Activated T-helper 17 cell treated with anti-CD3 and anti-CD28 coated beads, Interleukin-2, amount 50 U/mL, for 72 hours (primary cell): ENCODE measurements around the gene FAM210A. TPM values are rescaled to one million over a fixed set of nuclear protein-coding genes. Genes with fewer than 3 reads are reported as not detected.
"Not testable (repeated sequence)": the region's sequence is repeated elsewhere in the genome, so short reads cannot be mapped to it uniquely, and the experiment has no call there.

ENCODE experiments used
- ATAC-seq: fragments of 150-1000 bp; cut with Tn5 transposase; replicated peaks from 2 replicates; pipeline ENCODE4 v1.10.0; 2021; ENCODE audit warnings: mild to moderate bottlenecking, moderate library complexity
- H3K27ac Mint-ChIP-seq: one replicate; pipeline ENCODE4 v1.8.0; 2022; ENCODE audit warnings: mixed read lengths
- H3K27me3 Mint-ChIP-seq: one replicate; pipeline ENCODE4 v1.8.0; 2022; ENCODE audit warnings: mixed read lengths
- H3K36me3 Mint-ChIP-seq: one replicate; pipeline ENCODE4 v1.8.0; 2022; ENCODE audit warnings: low read depth, mild to moderate bottlenecking, mixed read lengths
- H3K4me1 Mint-ChIP-seq: one replicate; pipeline ENCODE4 v1.8.0; 2022; ENCODE audit warnings: mixed read lengths
- H3K4me3 Mint-ChIP-seq: one replicate; pipeline ENCODE4 v1.8.0; 2022; ENCODE audit warnings: mild to moderate bottlenecking, mixed read lengths
- H3K9me3 Mint-ChIP-seq: one replicate; pipeline ENCODE4 v1.8.0; 2022; ENCODE audit warnings: mixed read lengths
- total RNA-seq, 2 donors: library from RNA; stranded (reverse); gene quantifications; one replicate each; pipeline ENCODE4 v1.2.3, GENCODE V29; 2022

Gene FAM210A
- total RNA-seq, 2 donors from 2014 or later = 58.8 to 101 TPM

DNA sequence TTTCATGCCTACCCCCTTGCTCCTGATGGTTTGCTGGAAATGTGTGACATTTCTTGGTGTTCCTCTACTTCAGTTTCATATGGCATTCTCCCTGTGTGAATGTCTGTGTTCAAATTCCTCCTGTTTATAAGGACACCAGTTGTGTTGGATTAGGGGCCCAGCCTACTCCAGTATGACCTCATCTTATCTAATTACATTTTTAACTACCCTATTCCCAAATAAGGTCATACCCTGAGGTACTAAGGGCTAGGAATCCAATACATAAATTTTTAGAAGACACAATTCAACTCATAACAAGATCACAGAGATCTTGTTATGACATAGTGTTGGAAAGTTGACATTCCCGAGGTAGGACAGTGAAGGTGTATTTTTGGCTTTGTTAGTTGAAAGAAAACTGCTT lies 5.5 kb downstream of the FAM210A start:
- peaks cover 24% of the 10 kb centered on the region for H3K4me1 Mint-ChIP-seq
- H3K4me3 Mint-ChIP-seq = no peak overlapping the region
- no peak for ATAC-seq
- H3K27me3 Mint-ChIP-seq = no peaks in the 10 kb centered on the region
- H3K36me3 Mint-ChIP-seq = peaks cover 87% of the 10 kb centered on the region
- H3K9me3 Mint-ChIP-seq = no peaks in the 10 kb centered on the region
- no peak overlapping the region for H3K27ac Mint-ChIP-seq

DNA sequence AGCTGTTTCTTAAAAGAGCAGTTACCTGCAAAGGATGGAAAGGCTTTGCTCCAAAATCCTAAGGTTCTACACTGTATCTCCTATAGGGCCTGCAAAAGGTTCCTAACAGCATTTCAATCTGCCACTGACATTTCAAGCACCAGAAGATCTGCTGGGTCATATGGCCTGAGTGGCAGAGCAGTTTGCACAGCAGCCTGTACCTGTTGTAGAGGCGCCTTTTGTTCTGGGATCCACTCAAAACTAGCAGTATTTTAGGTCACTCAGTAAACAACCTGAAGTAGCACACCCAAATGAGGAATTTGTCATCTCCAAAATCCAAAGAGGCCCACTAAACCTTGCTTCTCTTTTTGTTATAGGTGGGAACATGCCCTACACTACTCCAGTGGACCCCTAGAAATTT lies 6.2 kb downstream of the FAM210A start:
- Mint-ChIP-seq H3K9me3 (no peaks in the 10 kb centered on the region), H3K4me3 (no peak overlapping the region), H3K4me1 (peaks cover 24% of the 10 kb centered on the region), H3K36me3 (peaks cover 79% of the 10 kb centered on the region), H3K27ac (no peak overlapping the region), H3K27me3 (no peaks in the 10 kb centered on the region)
- ATAC-seq = no peak

DNA sequence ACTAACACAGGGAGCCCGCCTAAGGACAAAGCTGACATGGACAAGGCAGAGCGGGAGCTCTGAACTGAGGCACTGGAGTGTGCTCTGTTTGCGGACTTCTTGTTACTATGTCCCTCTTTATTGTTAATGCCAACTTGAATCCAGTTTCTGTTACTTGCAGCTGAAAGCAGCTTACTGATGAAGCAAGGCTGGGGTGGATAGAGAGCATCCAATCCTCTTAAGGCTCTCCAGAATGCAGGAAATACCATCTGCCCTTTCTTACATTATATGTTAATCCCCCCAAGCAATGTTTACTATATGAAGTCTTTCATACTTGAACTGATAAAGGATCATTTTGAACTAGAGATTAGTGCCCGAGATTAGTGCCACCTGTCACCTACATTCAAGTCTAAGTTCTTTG lies 9.4 kb downstream of the FAM210A start:
- no peak for ATAC-seq
- Mint-ChIP-seq H3K4me3 (no peak overlapping the region), H3K36me3 (peaks cover 47% of the 10 kb centered on the region), H3K9me3 (no peaks in the 10 kb centered on the region), H3K4me1 (peaks cover 19% of the 10 kb centered on the region), H3K27ac (peak overlapping the region; percentile 54), H3K27me3 (no peaks in the 10 kb centered on the region)

GRCh38 chr18:13715330-13715729 lies 11.0 kb downstream of the FAM210A start:
- ATAC-seq = no peak
- H3K4me3 Mint-ChIP-seq = no peak overlapping the region
- H3K27ac Mint-ChIP-seq = no peak overlapping the region
- peaks cover 45% of the 10 kb centered on the region for H3K36me3 Mint-ChIP-seq
- H3K27me3 Mint-ChIP-seq = no peaks in the 10 kb centered on the region
- H3K9me3 Mint-ChIP-seq = no peaks in the 10 kb centered on the region
- H3K4me1 Mint-ChIP-seq = peaks cover 23% of the 10 kb centered on the region

DNA sequence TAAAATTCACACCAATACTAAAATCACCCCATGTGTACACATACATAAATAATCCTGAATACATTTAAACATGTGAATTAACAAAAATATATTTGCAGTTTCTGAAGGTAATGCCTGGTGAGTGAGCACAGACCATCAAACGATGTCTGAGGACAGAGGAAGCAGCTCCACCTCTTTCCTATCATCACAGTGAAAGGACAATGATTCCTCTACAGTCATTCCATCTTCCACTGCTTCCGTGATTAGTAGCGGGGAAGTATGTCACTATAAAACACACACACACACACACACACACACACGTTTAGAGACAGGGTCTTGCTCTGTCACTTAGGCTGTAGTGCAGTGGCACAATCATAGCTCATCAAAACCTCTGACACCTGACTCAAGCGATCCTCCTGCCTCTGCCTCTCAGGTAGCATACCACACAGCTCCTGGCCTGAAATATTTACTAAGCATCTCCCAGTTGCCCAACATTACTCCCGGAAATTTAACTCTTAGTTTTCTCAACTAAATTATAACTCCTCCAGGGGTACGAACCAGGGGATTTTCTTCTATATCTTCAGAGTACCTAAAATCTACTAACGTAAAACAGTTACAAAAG lies 12.8 kb downstream of the FAM210A start:
- peaks cover 17% of the 10 kb centered on the region for H3K4me1 Mint-ChIP-seq
- H3K36me3 Mint-ChIP-seq = peaks cover 39% of the 10 kb centered on the region
- no peak overlapping the region for H3K4me3 Mint-ChIP-seq
- H3K27me3 Mint-ChIP-seq = no peaks in the 10 kb centered on the region
- no peak overlapping the region for H3K27ac Mint-ChIP-seq
- no peaks in the 10 kb centered on the region for H3K9me3 Mint-ChIP-seq
- ATAC-seq = no peak

DNA sequence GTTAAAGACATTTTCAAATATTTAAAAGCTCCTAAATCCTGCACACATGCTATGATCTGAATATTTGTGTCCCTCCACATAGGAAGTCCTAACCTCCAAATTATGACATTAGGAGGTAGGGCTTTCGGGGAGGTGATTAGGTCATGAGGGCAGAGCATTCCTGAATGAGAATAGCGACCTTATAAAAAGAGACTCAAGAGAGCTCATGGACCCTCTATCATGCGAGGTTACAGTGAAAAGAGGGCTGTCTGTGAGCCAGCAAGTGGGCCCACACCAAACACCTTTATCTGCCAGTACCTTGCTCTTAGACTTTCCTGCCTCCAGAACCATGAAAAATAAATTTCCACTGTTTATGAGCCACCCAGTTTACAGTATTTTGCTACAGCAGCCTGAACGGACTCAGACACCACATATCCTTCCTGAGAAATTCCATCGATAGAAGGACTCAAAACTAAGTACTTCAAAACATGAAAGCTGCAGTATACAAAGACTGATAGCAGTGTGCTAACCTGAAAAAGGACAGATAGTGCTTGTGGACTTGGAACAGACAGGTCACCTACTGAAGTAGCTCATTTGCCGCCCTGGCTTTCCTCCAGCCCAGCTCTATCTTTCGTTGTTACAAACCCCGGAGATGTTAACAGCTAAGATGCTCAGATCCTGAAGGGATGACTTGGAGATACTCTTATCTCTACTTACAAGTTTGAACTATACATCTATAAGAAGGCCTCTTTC lies 13.8 kb downstream of the FAM210A start:
- Mint-ChIP-seq H3K4me1 (peaks cover 17% of the 10 kb centered on the region), H3K9me3 (no peaks in the 10 kb centered on the region), H3K27ac (no peak overlapping the region), H3K36me3 (peaks cover 36% of the 10 kb centered on the region), H3K4me3 (no peak overlapping the region), H3K27me3 (no peaks in the 10 kb centered on the region)
- ATAC-seq = no peak

DNA sequence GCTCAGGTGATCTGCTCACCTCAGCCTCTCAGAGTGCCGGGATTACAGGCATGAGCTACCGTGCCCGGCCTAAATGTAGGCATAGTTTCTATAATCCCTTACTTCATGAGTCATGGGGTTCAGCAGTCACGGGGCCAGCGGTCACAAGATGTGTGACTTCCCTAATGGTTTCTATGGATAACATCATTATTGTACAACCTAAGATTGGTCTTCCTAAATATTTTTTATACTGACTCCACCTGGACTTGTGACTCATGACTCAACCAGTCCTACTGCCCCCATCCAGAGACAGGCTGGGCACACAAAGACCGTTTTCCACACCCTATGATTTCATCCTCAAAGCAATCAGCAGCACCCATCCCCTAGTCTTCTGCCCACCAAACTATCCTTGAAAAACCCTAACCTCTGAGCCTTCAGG lies 15.9 kb downstream of the FAM210A start:
- Mint-ChIP-seq H3K9me3 (peaks cover 4% of the 10 kb centered on the region), H3K4me3 (no peak overlapping the region), H3K27me3 (no peaks in the 10 kb centered on the region), H3K36me3 (peaks cover 44% of the 10 kb centered on the region), H3K4me1 (peaks cover 17% of the 10 kb centered on the region), H3K27ac (no peak overlapping the region)
- no peak for ATAC-seq

GRCh38 chr18:13703899-13704298 lies 22.5 kb downstream of the FAM210A start:
- no peak for ATAC-seq
- H3K27me3 Mint-ChIP-seq = no peaks in the 10 kb centered on the region

GRCh38 chr18:13700153-13700552 lies 26.2 kb downstream of the FAM210A start:
- ATAC-seq = no peak
- Mint-ChIP-seq H3K9me3 (peaks cover 9% of the 10 kb centered on the region), H3K4me3 (no peak overlapping the region), H3K4me1 (peaks cover 21% of the 10 kb centered on the region), H3K27ac (no peak overlapping the region), H3K36me3 (peaks cover 59% of the 10 kb centered on the region), H3K27me3 (no peaks in the 10 kb centered on the region)

More at GRCh38 chr18:13703899-13704298, 22.5 kb downstream of the FAM210A start:
- H3K36me3 Mint-ChIP-seq = peaks cover 68% of the 10 kb centered on the region
- no peak overlapping the region for H3K27ac Mint-ChIP-seq
- H3K4me3 Mint-ChIP-seq = no peak overlapping the region
- H3K4me1 Mint-ChIP-seq = peaks cover 12% of the 10 kb centered on the region
- peaks cover 13% of the 10 kb centered on the region for H3K9me3 Mint-ChIP-seq

GRCh38 chr18:13696961-13697360 lies 29.4 kb downstream of the FAM210A start:
- Mint-ChIP-seq H3K4me1 (peaks cover 27% of the 10 kb centered on the region), H3K4me3 (no peak overlapping the region), H3K9me3 (peaks cover 9% of the 10 kb centered on the region), H3K27me3 (no peaks in the 10 kb centered on the region), H3K27ac (no peak overlapping the region), H3K36me3 (peaks cover 34% of the 10 kb centered on the region)
- ATAC-seq = no peak

DNA sequence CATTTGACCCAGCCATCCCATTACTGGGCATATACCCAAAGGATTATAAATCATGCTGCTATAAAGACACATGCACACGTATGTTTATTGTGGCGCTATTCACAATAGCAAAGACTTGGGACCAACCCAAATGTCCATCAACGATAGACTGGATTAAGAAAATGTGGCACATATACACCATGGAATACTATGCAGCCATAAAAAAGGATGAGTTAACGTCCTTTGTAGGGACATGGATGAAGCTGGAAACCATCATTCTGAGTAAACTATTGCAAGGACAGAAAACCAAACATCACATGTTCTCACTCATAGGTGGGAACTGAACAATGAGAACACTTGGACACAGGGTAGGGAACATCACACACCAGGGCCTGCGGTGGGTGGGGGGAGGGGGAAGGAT lies 31.0 kb downstream of the FAM210A start:
- H3K27ac Mint-ChIP-seq = not testable (repeated sequence)

GRCh38 chr18:13690060-13690459 lies 36.3 kb downstream of the FAM210A start:
- peaks cover 25% of the 10 kb centered on the region for H3K4me1 Mint-ChIP-seq
- not testable (repeated sequence) for ATAC-seq

More for the DNA sequence above, 31.0 kb downstream of the FAM210A start:
- not testable (repeated sequence) for ATAC-seq, H3K9me3 Mint-ChIP-seq, H3K27me3 Mint-ChIP-seq, H3K4me3 Mint-ChIP-seq
- Mint-ChIP-seq H3K4me1 (peaks cover 29% of the 10 kb centered on the region), H3K36me3 (peaks cover 22% of the 10 kb centered on the region)

DNA sequence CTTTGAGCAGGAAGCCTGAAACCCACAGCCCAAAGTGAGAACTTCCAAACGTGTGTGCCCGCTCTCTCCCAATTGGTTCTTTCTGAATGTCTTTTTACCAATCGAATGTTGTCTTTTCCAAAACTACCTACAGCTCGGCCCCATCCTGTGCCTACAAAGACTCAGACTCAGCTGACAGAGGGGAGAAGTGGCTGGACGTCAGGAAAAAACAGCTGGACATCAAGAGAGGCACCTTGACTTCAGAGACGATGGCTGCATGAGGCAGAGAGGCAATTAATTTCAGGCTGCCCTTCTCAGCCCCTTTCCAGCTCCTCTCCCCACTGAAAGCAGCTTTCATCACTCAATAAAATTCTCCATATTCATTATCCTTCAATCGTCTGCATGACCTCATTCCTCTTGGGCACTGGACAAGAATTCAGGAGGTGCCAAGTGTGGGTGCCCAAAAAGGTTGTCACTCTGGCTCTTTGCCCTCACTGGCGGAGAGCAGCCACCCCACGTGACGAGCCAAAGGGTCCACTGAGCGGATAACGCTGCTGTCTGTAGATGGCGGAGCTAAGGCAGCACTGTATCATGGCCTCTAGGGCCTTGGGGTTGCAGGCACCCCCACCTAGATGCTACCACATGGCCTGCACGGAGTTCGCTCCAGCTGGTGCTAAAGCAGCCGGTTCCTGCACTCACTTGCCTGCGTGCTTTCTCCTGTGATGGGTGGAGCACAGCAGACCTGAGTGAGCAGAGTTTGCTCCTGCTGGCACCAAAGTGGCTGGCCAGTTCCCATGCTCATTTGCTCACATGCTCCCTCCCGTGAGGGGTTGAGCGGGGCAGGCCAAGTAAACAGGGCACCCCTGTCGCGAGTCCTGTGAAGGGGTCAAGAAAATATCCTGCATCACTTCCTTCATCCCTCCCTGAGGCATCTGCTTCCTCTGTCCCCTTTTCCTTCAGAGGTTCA lies 37.9 kb downstream of the FAM210A start:
- ATAC-seq = no peak
- Mint-ChIP-seq H3K36me3 (peaks cover 25% of the 10 kb centered on the region), H3K4me1 (peaks cover 25% of the 10 kb centered on the region), H3K27ac (no peak overlapping the region), H3K9me3 (peaks cover 5% of the 10 kb centered on the region), H3K27me3 (no peaks in the 10 kb centered on the region), H3K4me3 (no peak overlapping the region)

More at GRCh38 chr18:13690060-13690459, 36.3 kb downstream of the FAM210A start:
- not testable (repeated sequence) for H3K4me3 Mint-ChIP-seq, H3K9me3 Mint-ChIP-seq, H3K27ac Mint-ChIP-seq, H3K27me3 Mint-ChIP-seq
- peaks cover 25% of the 10 kb centered on the region for H3K36me3 Mint-ChIP-seq

DNA sequence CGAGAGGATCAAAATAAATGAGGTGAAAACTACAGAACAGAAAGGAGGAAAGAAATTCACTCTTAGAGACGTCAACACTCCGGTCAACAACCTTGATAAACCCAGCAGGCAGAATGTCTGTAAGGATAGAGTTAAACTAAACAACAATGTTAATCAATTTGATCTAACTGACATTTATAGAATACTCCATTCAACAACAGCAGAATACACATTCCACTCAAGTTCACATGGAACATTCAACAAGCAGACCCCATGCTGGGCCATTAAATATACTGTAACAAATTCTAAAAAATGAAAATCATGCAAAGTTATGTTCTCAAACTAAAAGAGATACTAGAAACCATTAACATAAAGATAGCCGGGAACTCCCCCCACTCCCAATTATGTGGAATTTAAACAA lies 41.8 kb downstream of the FAM210A start:
- no peaks in the 10 kb centered on the region for H3K27me3 Mint-ChIP-seq
- H3K36me3 Mint-ChIP-seq = peaks cover 51% of the 10 kb centered on the region
- no peak overlapping the region for H3K27ac Mint-ChIP-seq
- ATAC-seq = no peak
- H3K4me3 Mint-ChIP-seq = no peak overlapping the region
- no peaks in the 10 kb centered on the region for H3K9me3 Mint-ChIP-seq
- peaks cover 12% of the 10 kb centered on the region for H3K4me1 Mint-ChIP-seq
